ENCODE data around the gene GTF3C1. TPM values are rescaled to one million over a fixed set of nuclear protein-coding genes. Genes with fewer than 3 reads are reported as not detected.

The GTF3C1 gene
- polyA plus RNA-seq, 1 donor from 2014 or later: 54.0 TPM

DNA sequence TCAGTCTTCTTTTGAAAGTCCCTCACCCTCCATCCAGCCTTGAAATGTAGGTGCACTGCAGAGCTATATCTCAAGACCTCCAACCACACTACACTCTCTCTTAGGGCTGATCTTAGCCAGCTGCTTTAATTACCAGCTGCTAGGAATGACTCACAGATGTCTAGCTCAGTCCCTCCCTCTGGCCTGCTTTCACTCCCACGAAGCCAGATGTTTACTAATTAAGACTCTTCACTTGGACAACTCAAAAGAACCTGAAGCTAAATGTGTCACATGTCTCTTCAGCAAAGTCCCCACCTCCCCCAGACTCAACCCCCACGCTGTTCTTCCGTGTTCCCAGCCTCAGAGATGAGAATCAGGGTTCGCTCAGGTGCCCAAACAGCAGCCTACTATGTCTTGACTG lies 2.6 kb downstream of the GTF3C1 start:
- Histone ChIP-seq H3K4me2 (ENCODE audit: low read length) (no peak overlapping the region), H4K20me1 (ENCODE audit: insufficient read depth) (no peaks in the 10 kb centered on the region)

GRCh38 chr16:27544671-27545070 lies 5.0 kb downstream of the GTF3C1 start:
- no peaks in the 10 kb centered on the region for H4K20me1 ChIP-seq (ENCODE audit: insufficient read depth)
- peaks cover 12% of the 10 kb centered on the region for H3K36me3 ChIP-seq (ENCODE audit: insufficient read depth, low read length)

More for the DNA sequence above, 2.6 kb downstream of the GTF3C1 start:
- H3K27ac ChIP-seq (ENCODE audit: low read length): no peak overlapping the region
- H3K9me2 ChIP-seq (ENCODE audit: insufficient read depth, low read length): no peaks in the 10 kb centered on the region
- H3F3A ChIP-seq (ENCODE audit: insufficient read depth, low read length, poor library complexity, severe bottlenecking): no peaks in the 10 kb centered on the region
- H3K9me3 ChIP-seq (ENCODE audit: low read length): no peaks in the 10 kb centered on the region
- no peak for TF ChIP-seq POLR2AphosphoS5 (IDR thresholded peaks at IDR 0.05)
- no peak for TF ChIP-seq REST (IDR thresholded peaks at IDR 0.05; ENCODE audit: borderline replicate concordance)
- TF ChIP-seq EP300 (conservative IDR thresholded peaks at IDR 0.05; ENCODE audit: poor library complexity, severe bottlenecking): no peak
- no peak overlapping the region for H3K4me3 ChIP-seq (ENCODE audit: low read length)
- no peak overlapping the region for H3K9ac ChIP-seq (ENCODE audit: low read length)
- no peaks in the 10 kb centered on the region for H3K27me3 ChIP-seq (ENCODE audit: insufficient read depth, low read depth, low read length)
- H3K36me3 ChIP-seq (ENCODE audit: insufficient read depth, low read length): no peaks in the 10 kb centered on the region
- no peak overlapping the region for H2AFZ ChIP-seq (ENCODE audit: low read depth, low read length)
- peaks cover 31% of the 10 kb centered on the region for H3K79me2 ChIP-seq (replicated peaks; ENCODE audit: insufficient read depth, low read length)

More at GRCh38 chr16:27544671-27545070, 5.0 kb downstream of the GTF3C1 start:
- Histone ChIP-seq H3K9me3 (ENCODE audit: low read length) (no peaks in the 10 kb centered on the region), H3K4me3 (ENCODE audit: low read length) (no peak overlapping the region), H3K79me2 (replicated peaks; ENCODE audit: insufficient read depth, low read length) (peaks cover 21% of the 10 kb centered on the region), H3K9ac (ENCODE audit: low read length) (no peak overlapping the region), H3K9me2 (ENCODE audit: insufficient read depth, low read length) (no peaks in the 10 kb centered on the region), H3K27me3 (ENCODE audit: insufficient read depth, low read depth, low read length) (no peaks in the 10 kb centered on the region), H3K4me2 (ENCODE audit: low read length) (no peak overlapping the region), H3K27ac (ENCODE audit: low read length) (no peak overlapping the region), H3F3A (ENCODE audit: insufficient read depth, low read length, poor library complexity, severe bottlenecking) (no peaks in the 10 kb centered on the region), H2AFZ (ENCODE audit: low read depth, low read length) (no peak overlapping the region)
- no peak for TF ChIP-seq RAD21 (conservative IDR thresholded peaks at IDR 0.05)
- no peak for TF ChIP-seq POLR2AphosphoS5 (IDR thresholded peaks at IDR 0.05)
- TF ChIP-seq EZH2 (IDR thresholded peaks at IDR 0.05; ENCODE audit: borderline replicate concordance, insufficient read depth, low read length, poor library complexity, severe bottlenecking): no peak
- no peak for TF ChIP-seq TAF1 (IDR thresholded peaks at IDR 0.05; ENCODE audit: low read depth)
- TF ChIP-seq MXI1 (conservative IDR thresholded peaks at IDR 0.05; ENCODE audit: poor library complexity, severe bottlenecking): no peak
- TF ChIP-seq SMC3 (conservative IDR thresholded peaks at IDR 0.05; ENCODE audit: poor library complexity): no peak
- no peak for TF ChIP-seq EP300 (conservative IDR thresholded peaks at IDR 0.05; ENCODE audit: poor library complexity, severe bottlenecking)
- no peak for TF ChIP-seq REST (IDR thresholded peaks at IDR 0.05; ENCODE audit: borderline replicate concordance)
- TF ChIP-seq CTCF (IDR thresholded peaks at IDR 0.05; ENCODE audit: poor library complexity, severe bottlenecking): no peak
